Right atrium auricular region (tissue), 2 donors: ENCODE data around the gene SLX4IP. TPM values are rescaled to one million over a fixed set of nuclear protein-coding genes. Genes with fewer than 3 reads are reported as not detected.

ENCODE experiments used
- DNase-seq: peaks from one replicate; pipeline ENCODE4 v3.0.0-alpha.2; 2019; ENCODE audit warnings: low spot score
- H3K27ac ChIP-seq, 2 donors: fragments of 200-600 bp; sonication (generic); 1 replicate in 1 of 2; 2 replicates in 1 of 2; pipeline ENCODE4 v1.5.1; 2016 to 2019
- H3K27me3 ChIP-seq, 2 donors: fragments of 200-600 bp; sonication (generic); one replicate each; pipeline versions ENCODE4 v1.5.1 to v1.6.0; 2017 to 2019
- H3K36me3 ChIP-seq: fragments of 200-600 bp; sonication (generic); one replicate; pipeline ENCODE4 v1.5.1; 2016
- H3K4me1 ChIP-seq, 2 donors: fragments of 200-600 bp; sonication (generic); one replicate each; pipeline versions ENCODE4 v1.5.1 to v1.6.0; 2017 to 2019
- H3K4me3 ChIP-seq, 2 donors: fragments of 200-600 bp; sonication (generic); 1 replicate in 1 of 2; 2 replicates in 1 of 2; pipeline ENCODE4 v1.5.1; 2017 to 2019; ENCODE audit warnings: mild to moderate bottlenecking in 1 of 2, moderate library complexity in 1 of 2
- H3K9me3 ChIP-seq, 2 donors: fragments of 200-600 bp; sonication (generic); one replicate each; pipeline ENCODE4 v1.5.1; 2019
- total RNA-seq, 2 donors: library from RNA; depleted of rRNA; stranded (reverse); fragments of >200 nt; gene quantifications; one replicate each; pipeline ENCODE4 v1.1.0, GENCODE V29; 2016
- TF ChIP-seq, protein P1 (sequence below), 2 donors: fragments of 200-600 bp; sonication (generic); IDR thresholded peaks; one replicate each; pipeline ENCODE4 v1.5.1; 2019; ENCODE audit warnings: antibody characterized with exemption in 2 of 2

Gene SLX4IP
- total RNA-seq, 2 donors from 2014 or later = 1.1 to 2.0 TPM

- Histone ChIP-seq H3K27ac (no peak overlapping the region), H3K9me3 (no peaks in the 10 kb centered on the region), H3K36me3 (no peaks in the 10 kb centered on the region), H3K4me3 (no peak overlapping the region), H3K4me1 (peaks cover 0 to 8% of the 10 kb centered on the region in 2 donors), H3K27me3 (no peaks in the 10 kb centered on the region)
- TF ChIP-seq, protein P1, sequence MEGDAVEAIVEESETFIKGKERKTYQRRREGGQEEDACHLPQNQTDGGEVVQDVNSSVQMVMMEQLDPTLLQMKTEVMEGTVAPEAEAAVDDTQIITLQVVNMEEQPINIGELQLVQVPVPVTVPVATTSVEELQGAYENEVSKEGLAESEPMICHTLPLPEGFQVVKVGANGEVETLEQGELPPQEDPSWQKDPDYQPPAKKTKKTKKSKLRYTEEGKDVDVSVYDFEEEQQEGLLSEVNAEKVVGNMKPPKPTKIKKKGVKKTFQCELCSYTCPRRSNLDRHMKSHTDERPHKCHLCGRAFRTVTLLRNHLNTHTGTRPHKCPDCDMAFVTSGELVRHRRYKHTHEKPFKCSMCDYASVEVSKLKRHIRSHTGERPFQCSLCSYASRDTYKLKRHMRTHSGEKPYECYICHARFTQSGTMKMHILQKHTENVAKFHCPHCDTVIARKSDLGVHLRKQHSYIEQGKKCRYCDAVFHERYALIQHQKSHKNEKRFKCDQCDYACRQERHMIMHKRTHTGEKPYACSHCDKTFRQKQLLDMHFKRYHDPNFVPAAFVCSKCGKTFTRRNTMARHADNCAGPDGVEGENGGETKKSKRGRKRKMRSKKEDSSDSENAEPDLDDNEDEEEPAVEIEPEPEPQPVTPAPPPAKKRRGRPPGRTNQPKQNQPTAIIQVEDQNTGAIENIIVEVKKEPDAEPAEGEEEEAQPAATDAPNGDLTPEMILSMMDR (IDR thresholded peaks at IDR 0.05) = no peak
- DNase-seq = no peak
Observed at GRCh38 chr20:10488534-10488933, 53.4 kb downstream of the SLX4IP start.

DNA sequence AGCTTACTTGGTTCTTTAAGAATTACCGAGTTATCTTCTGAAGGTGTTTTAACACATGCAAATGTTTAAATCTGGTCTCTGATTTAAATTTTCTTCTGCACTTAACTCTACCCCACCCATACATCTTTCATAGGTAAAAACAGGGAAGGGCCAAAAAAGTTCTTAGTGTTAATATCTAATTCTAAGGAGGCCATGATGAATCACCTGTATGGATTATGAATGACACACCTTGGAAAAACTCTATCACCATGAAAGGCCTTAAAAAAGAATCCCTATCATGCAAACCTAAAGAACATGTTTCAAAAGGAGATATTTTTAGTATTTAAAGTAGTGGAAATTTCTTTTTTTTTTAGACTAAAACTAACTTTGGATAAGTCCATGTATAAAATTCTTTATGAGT is 54.7 kb downstream of the SLX4IP start:
- Histone ChIP-seq H3K4me3 (no peak overlapping the region), H3K9me3 (no peaks in the 10 kb centered on the region), H3K27me3 (no peaks in the 10 kb centered on the region), H3K4me1 (peaks cover 0 to 8% of the 10 kb centered on the region in 2 donors), H3K27ac (no peak overlapping the region), H3K36me3 (no peaks in the 10 kb centered on the region)
- no peak for DNase-seq
- TF ChIP-seq, protein P1 (IDR thresholded peaks at IDR 0.05) = no peak

DNA sequence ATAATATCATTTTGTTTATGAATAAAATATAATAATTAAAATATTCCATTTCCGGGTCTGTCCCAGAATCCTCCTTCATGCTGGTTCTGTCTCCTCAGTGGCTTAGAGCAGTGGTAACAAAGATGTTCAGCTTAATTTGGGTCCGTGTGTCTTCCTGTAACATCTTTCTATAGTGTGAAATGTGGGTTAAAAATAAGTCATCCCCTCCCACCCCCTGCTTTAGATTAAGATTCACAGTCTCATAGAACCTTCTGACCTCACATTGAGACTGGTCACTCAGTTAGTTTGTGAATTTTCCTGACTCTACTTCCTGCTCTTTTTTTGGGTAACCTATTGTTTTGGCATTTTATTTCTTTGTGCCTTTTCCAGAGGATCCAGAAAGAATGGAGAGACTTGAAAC is 55.2 kb downstream of the SLX4IP start:
- no peaks in the 10 kb centered on the region for H3K27me3 ChIP-seq

GRCh38 chr20:10490706-10491105 is 55.6 kb downstream of the SLX4IP start:
- no peak for DNase-seq
- Histone ChIP-seq H3K36me3 (no peaks in the 10 kb centered on the region), H3K4me1 (peaks cover 0 to 8% of the 10 kb centered on the region in 2 donors), H3K27me3 (no peaks in the 10 kb centered on the region), H3K4me3 (no peak overlapping the region), H3K9me3 (no peaks in the 10 kb centered on the region), H3K27ac (no peak overlapping the region)
- TF ChIP-seq, protein P1 (IDR thresholded peaks at IDR 0.05) = no peak

More for the DNA sequence above, 55.2 kb downstream of the SLX4IP start:
- H3K27ac ChIP-seq = no peak overlapping the region
- H3K4me1 ChIP-seq = peaks cover 0 to 8% of the 10 kb centered on the region in 2 donors
- H3K9me3 ChIP-seq = no peaks in the 10 kb centered on the region
- TF ChIP-seq, protein P1 (IDR thresholded peaks at IDR 0.05) = no peak
- H3K36me3 ChIP-seq = no peaks in the 10 kb centered on the region
- H3K4me3 ChIP-seq = no peak overlapping the region
- DNase-seq = no peak

DNA sequence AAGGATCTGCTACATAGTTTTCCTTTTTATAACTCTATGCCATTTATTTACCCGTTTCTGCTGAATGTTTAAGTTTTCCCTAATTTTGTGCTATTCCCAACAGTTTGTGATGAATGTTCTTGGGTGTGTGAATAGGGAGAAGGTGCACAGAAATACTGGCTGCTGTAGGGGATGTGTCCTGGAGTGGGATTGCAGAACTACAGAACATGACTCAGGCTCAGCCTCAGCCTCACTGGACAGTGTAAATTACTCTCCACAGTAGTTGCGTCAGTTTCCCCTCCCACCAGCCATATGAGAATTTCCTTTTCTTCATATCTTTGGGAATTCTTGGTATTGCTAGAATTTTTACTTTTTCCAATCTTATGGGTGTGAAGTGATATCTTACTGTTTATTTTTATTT is 57.0 kb downstream of the SLX4IP start:
- no peak overlapping the region for H3K27ac ChIP-seq

DNA sequence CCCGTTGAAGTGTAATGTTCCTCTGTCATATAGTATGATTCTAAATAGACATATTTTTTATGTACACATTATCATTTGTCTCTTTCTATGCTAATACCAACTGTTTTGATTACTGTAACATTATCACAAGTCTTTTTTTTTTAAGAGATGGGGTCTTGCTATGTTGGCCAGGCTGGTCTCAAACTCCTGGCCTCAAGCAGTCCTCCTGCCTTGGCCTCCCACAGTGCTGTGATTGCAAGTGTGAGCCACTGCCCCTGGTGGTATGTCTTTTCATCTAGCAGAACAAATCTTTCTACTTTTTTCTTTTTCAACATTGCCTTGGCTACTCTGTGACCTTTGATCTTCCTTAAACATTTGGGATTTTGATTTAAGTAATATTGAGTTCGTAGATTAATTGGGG is 57.7 kb downstream of the SLX4IP start:
- H3K9me3 ChIP-seq = no peaks in the 10 kb centered on the region
- TF ChIP-seq, protein P1 (IDR thresholded peaks at IDR 0.05) = no peak
- DNase-seq = no peak

More for the DNA sequence above, 57.0 kb downstream of the SLX4IP start:
- Histone ChIP-seq H3K4me1 (peaks cover 0 to 6% of the 10 kb centered on the region in 2 donors), H3K27me3 (no peaks in the 10 kb centered on the region), H3K9me3 (no peaks in the 10 kb centered on the region), H3K36me3 (no peaks in the 10 kb centered on the region), H3K4me3 (no peak overlapping the region)
- TF ChIP-seq, protein P1 (IDR thresholded peaks at IDR 0.05) = no peak
- DNase-seq = no peak

More for the DNA sequence above, 57.7 kb downstream of the SLX4IP start:
- no peaks in the 10 kb centered on the region for H3K27me3 ChIP-seq
- H3K4me1 ChIP-seq = no peaks in the 10 kb centered on the region
- no peaks in the 10 kb centered on the region for H3K36me3 ChIP-seq
- H3K4me3 ChIP-seq = no peak overlapping the region
- H3K27ac ChIP-seq = no peak overlapping the region
